ENCODE data around the gene TESPA1. TPM values are rescaled to one million over a fixed set of nuclear protein-coding genes. Genes with fewer than 3 reads are reported as not detected.

TESPA1 gene
- not detected in 5 replicates for total RNA-seq (2022; extraction: Qiagen RNA extraction)

GRCh38 chr12:54984658-54985376, at the start of gene TESPA1:
TESPA1 (minus strand) TSS chr12:54984762; CDS start chr12:54974562, 10,200 bp downstream.

DNA sequence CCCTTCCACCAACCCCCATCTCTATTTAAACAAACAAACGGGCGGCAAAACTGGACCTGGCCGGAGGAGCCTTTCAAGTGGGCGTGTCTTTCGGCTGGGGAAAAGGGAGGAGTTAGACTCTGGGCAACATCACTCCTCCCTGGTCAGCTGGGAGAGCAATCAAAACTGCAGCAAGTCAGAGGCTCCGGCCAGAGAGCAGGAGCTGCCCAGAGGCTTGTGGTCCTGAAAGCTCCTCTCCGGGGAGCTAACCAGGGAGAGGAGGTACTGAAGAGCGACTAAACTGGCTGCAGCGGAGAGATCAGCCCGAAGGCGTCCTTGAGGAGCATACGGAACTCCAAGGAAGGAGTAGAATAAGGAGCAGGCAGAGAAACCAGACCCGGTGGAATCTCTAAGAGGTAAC, 35.2 kb upstream of the TESPA1 start, which contains the start of gene NEUROD4:
TSS of gene NEUROD4 (plus strand) at position 191 of the 400 bp plus-strand sequence. CDS start 6,466 bp downstream, outside the sequence.

Other genes starting within 250 kb of the TESPA1 start
- gene MUCL1, start 130.2 kb downstream of the TESPA1 start, total RNA-seq (2022; extraction: Qiagen RNA extraction): not detected in 5 replicates
- not detected in 5 replicates for gene NEUROD4, start 35.2 kb upstream of the TESPA1 start, total RNA-seq (2022; extraction: Qiagen RNA extraction)
- gene OR9K2, start 141.6 kb upstream of the TESPA1 start, total RNA-seq (2022; extraction: Qiagen RNA extraction): not detected in 5 replicates
- not detected in 5 replicates for gene OR10A7, start 236.3 kb upstream of the TESPA1 start, total RNA-seq (2022; extraction: Qiagen RNA extraction)

All from A549 treated with Hydrocortisone at 1 μM for 4 hours (cell line).